Fibroblast of mammary gland (primary cell): ENCODE results near the gene TMEM117.
"Not testable (repeated sequence)": the region's sequence is repeated elsewhere in the genome, so short reads cannot be mapped to it uniquely, and the experiment has no call there.

Experiments used
- DNase-seq: peaks from one replicate; pipeline ENCODE4 v3.0.0-alpha.2; 2010; ENCODE audit warnings: low read depth
- H3K4me3 ChIP-seq: 2 replicates; pipeline ENCODE4 v1.5.1; 2011; ENCODE audit warnings: low read depth, mild to moderate bottlenecking, low read length, moderate library complexity; ENCODE audit not compliant: control insufficient read depth
- CTCF ChIP-seq: conservative IDR thresholded peaks from 2 replicates; pipeline ENCODE4 v1.5.1; 2011; ENCODE audit warnings: low read depth, low read length, inconsistent platforms; ENCODE audit not compliant: control insufficient read depth, insufficient read depth

TMEM117 gene

DNA sequence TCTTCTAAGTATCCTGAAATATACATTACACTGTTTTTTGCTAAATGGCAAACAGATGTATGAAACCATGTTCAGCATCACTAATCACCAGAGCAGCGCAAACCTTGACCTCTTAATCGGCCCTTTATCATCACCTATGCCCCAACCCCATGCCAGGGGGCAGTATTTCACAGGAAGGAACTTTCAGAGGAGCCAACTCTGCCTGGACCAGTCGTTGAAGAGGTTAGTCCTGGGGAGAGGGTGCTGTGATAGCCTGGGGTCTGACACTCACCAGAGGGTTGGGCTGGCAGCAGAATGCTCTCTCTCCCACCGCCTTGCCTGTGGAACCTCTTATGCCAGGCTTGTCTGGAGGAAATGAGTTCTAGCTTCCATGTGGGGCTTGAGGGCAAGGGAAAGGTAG, 411.7 kb downstream of the TMEM117 start:
- DNase-seq: no peak
- TF ChIP-seq CTCF: peak; percentile 4
- no peak overlapping the region for H3K4me3 ChIP-seq

DNA sequence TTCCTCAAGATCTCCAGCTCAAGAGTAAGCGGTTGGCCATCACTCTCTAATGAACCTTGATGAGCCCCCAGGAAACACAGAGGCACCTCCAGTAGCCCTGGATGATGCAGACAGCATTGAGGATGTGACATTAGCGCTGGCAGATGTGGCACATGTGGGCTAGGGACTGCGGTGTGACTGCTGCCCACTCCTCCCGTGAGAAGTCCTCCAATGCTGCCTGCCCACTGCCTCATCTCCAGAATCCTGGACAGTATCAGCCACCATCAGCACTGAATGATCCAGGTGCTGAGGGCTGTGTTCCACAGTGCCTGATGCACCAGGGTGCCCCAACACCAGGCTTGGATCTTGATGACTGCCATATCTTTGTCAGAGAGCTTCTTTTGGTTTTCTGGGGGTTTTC, 412.6 kb downstream of the TMEM117 start:
- H3K4me3 ChIP-seq: no peak overlapping the region
- no peak for TF ChIP-seq CTCF
- no peak for DNase-seq

- H3K4me3 ChIP-seq, DNase-seq: not testable (repeated sequence)
These were observed 414.6 kb downstream of the TMEM117 start for GRCh38 chr12:44250440-44250839.

DNA sequence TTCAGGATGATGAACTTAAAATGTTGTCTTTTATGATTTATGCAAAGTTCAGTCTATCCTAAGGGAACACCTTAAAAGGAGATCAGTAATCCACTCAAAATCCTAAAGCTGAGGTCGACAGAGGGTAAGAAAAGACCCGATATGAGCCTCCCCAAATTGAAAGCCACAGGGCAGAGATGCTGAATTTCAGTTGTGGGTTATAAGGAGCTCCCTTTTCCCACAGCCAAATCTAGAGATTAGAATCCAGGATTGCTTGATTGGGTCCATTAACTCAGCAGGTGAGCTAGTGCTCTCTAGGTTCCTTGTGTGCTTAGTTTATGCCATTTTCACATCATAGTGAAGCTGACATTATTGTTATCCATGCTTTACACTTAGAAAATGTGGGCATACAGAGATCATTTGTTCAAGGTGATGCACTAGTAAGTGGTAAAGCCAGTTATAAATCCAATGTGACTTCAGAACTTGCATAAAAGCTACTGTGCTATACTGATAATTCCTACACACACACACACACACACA, 417.5 kb downstream of the TMEM117 start:
- no peak overlapping the region for H3K4me3 ChIP-seq
- DNase-seq: no peak
- no peak for TF ChIP-seq CTCF

DNA sequence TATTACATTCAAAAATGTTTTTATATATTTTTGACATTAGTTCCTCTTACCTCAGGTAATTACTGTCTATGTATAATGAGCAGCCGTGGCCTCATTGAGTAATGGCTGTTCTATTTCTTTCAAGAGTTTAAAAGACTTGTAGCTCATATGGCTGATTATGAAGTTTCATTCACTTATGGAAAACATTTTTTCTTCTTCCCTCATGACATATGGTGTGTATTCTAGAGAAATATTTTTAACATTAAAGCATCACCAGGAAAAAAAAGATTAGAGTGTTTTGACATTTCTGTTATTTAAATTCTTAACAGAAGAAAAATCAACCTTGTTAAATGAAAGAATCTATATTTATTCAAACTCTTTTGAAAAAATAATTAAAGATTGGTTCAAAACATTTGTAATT, 422.4 kb downstream of the TMEM117 start:
- H3K4me3 ChIP-seq: no peak overlapping the region
- TF ChIP-seq CTCF: no peak
- DNase-seq: no peak

DNA sequence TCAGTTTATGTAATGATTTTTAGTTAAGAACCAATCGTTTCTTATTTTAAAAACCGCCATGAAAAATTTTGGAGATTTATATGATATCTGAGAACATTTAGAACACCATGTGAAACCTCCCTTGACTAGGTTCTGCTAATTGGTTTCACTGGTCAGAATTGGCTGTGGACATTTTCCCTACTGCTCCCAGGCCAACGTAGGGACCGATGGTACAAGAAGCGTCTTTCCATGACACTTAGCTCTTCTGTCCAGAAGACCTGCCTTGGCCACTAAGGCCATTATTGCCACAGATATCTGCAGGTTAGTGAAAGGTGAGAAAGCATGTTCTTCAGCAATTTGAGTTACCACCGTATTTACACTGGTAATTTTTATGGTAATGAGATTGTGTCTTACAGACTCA, 424.0 kb downstream of the TMEM117 start:
- H3K4me3 ChIP-seq: no peak overlapping the region
- no peak for DNase-seq
- no peak for TF ChIP-seq CTCF

- no peak for DNase-seq
These were observed 424.7 kb downstream of the TMEM117 start for GRCh38 chr12:44260581-44260980.

More at GRCh38 chr12:44260581-44260980, 424.7 kb downstream of the TMEM117 start:
- H3K4me3 ChIP-seq: no peak overlapping the region
- TF ChIP-seq CTCF: no peak
